ENCODE measurements around the gene PALLD.

The PALLD gene

GRCh38 chr4:168528131-168528949, 31.5 kb downstream of the PALLD start:
- DNase-seq, result no peak

DNA sequence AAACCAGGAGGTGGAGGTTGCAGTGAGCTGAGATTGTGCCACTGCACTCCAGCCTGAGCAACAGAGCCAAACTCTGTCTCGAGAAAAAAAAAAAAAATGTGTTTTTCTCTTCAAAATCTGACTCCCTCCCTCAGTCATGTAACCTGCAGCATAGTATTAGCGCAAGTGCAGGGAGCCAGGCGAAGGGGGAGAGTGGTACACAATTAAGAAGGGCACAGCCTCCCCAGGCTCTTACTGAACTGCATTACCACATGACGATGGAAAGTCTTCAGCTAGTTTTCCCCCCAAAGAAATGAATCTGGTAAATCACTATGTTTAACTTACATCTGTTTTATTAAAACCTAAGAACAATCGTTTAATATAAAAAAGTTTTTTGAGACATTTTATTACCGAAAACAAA, 32.4 kb downstream of the PALLD start:
- no peak for DNase-seq

DNA sequence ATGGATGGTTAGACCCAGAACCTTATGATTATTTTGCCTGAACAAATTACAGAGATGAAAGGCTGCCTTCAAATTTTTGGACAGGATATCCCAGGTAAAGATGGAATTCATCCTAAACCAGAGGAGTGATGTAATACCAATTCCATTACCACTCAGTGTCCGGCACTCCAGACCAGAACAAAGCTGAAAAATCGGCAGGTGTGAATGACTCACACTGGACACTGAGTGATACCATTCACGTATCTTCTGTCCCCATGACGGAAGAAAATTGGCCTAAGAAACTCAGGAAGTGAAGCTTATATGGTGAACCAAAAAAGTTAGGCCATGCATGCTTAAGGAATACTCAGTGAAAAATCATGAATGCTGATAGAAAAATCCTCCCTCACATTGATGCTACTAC, 34.5 kb downstream of the PALLD start:
- no peak for DNase-seq

GRCh38 chr4:168534535-168534934, 37.7 kb downstream of the PALLD start:
- DNase-seq, result no peak

DNA sequence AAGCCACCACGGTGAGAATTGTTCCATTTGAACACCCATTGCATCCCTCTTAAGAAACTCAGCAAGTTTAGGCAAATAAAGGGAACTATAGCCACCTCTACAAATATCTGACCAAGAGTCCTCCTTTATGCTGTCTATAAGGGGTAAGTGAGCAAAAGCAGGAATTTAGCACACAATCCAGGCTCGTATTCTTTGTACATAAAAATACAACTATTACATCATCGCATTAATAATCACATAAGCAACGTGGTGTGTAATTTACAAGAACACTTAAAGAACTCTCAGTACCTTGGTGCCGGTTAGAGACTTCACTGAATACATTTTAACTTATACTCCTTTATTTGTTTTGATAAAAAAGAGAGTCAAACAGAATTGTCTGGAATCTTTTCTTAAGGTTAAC, 38.8 kb downstream of the PALLD start:
- DNase-seq, result no peak

DNA sequence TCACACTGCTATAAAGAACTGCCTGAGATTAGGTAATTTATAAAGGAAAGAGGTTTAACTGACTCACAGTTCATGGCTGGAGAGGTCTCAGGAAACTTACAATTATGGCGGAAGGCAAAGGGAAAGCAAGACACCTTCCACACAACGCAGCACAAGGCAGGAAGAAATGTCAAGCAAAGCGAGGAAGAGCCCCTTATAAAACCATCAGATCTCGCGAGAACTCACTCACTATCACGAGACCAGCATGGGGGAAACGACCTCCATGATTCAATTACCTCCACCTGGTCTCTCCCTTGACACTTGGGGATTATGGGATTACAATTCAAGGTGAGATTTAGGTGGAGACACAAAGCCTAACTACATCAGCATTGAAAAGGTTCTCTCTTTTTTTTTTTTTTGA, 39.6 kb downstream of the PALLD start:
- DNase-seq, result no peak

DNA sequence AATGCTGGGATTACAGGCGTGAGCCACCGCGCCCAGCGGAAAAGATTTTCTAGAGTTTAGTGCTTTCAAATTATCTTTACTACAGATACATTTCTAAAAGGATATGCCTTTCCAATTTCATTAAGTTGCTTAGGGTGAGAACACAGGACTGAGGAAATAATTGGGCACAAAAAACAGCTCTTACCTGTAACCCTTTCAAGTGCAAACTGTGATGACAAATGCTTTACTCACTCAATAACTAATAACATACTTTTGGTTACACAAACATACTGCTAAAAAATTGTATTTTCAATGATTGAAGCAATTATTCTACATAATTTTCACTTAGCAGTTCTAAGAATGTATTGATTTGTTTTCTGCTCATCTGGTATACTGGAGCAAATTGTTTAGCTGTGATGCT, 40.2 kb downstream of the PALLD start:
- no peak for DNase-seq

GRCh38 chr4:168537571-168537970, 40.7 kb downstream of the PALLD start:
- no peak for DNase-seq

GRCh38 chr4:168538632-168539031, 41.8 kb downstream of the PALLD start:
- DNase-seq, result no peak

- DNase-seq, result no peak
These were observed 43.2 kb downstream of the PALLD start for GRCh38 chr4:168540086-168540485.

GRCh38 chr4:168540503-168541265, 43.8 kb downstream of the PALLD start:
- DNase-seq, result no peak

DNA sequence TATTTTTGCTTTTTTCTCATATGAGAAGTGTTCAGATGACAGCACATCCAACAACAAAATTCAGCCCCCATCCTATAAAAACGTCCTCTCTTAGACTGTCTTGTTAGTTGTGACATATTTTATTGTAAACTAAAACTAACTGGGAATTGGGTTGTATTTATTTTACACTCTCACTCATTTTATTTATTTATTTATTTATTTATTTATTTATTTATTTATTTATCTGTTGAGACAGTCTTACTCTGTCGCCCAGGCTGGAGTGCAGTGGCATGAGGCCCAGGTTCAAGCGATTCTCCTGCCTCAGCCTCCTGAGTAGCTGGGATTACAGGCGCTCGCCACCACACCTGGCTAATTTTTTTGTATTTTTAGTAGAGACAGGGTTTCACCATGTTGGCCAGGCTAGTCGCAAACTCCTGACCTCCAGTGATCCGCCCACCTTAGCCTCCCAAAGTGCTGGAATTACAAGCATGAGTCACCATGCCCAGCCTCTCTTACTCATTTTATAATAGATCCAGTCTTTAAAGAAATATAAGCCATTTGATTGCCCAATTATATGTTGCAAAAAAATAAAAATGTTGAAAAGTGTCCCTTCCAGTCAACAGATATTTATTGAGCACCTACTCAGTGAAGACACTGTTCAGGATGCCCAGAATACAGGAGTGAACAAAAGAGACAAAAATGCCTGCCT, 44.6 kb downstream of the PALLD start:
- no peak for DNase-seq

- no peak for DNase-seq
These were observed 52.3 kb downstream of the PALLD start for GRCh38 chr4:168549143-168549542.

DNA sequence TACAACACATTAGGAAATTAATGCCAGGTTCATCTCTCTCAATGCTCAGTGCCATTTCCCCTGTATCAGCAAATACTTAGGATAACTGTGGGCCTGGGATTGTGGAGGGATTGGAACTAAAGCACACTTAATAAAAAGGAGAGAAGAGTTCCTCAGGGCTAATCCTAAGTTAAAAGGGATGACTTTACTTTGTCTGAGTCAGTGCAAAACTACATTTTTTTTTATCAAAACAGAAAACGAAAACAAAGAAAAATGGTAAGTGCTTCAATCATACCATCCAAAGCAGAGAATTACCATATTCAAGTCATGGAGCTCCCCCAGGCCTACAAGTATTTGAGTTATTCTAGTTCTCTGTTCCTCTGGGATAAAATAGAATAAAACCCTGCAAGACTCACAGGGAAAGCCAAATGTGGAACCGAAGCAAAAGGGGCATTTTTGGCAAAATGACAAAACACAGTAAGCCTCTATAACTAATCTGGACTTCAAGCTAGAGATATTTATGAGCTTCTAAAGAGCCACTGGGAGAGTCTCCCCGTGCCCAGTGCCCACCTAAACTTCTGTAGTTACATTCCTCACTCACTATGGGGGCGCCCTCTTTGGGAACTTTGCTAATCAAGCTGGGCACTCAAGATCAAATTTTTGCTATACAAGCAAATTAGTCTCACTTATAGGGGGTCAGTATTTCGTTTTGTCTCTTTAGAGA, 53.4 kb downstream of the PALLD start:
- no peak for DNase-seq

DNA sequence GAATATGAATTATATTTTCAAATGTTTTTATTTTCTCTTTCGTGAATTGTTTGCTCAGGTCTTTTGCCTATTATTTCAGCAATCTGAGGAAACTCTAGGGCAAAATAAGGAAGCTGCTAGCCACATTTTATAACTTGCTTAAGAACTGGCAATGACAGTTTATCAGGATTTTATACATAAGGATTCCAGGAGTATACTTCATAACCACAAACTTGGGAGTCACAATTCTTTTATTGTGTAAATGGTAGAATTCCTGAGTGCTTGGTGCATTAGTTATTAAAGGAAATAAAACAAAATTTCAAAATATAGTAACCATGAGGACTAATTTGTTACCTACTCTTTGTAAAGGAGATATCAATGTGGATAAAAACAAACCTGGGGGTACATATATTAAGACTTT, 54.4 kb downstream of the PALLD start:
- DNase-seq, result no peak

DNA sequence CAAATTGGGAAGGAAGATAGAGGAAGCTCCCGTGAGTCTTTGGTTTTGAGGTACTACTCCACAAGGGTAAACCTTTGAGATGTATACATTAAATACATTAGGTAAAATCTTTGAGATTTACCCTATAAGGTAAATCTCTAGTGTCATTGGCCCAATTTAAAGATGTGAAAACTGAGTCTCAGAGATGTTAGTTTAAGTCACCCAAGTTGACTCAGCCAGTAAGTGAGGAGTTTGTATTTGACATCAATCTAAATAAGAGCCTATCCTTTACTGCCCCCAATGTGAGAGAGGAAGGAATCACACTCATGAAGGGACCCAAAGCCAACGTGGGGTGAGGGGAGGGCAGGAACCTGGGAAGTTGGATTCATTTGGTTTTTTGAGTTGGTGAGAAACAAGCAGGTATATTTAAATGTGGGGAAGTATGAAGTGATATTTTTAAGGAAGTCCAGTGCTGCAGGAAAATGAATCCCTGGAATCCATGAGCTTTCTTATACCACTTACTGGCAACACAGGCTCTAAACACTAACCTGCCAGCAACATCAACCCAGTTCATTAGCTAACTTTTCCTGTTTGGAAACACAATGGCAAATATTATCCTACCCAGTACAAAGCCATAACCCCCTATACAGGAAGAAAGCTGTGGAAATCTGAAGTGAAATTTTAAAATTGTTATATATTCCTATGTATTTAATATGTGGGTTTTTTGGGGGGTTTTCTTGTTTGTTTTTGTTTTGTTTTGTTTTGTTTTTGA, 55.3 kb downstream of the PALLD start:
- no peak for DNase-seq

GRCh38 chr4:168553714-168554370, 57.0 kb downstream of the PALLD start:
- no peak for DNase-seq

DNA sequence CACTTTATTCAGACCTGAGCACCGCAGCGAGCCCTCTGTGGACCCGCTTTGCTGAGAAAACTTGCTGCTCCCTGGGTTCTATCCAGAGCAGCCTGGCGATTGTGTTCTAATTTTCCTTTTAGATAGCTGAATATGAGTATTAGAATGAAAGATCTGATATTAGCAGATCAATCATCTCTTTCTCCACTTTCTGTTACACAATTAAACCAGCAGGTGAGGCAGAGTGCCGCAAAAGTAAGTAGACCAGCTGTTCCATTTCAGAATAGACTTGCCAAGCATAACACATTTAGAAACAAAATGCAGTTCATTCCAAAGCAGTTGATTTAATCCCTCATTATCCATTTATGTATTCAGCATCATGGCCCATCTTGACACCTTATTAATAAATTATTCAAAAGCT, 58.6 kb downstream of the PALLD start:
- no peak for DNase-seq

DNA sequence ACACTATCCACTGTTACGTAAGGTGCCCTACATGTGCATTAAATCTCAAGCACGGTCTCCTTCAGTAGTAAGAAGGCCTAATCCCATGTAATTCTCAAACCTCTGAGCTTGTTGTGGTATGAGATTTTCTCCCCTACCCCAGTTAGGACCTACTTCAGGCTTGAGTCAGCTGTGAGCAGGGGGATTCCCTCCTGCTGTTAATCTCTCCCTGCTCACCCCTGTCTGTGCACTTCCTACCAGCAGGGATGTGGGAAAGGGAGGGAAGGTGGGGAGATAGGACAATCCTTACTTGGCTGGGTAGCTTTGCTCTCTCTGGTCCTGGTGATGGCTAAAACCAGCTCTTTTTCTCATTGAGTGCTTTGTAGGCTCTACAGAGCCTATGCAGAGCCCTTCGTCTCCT, 60.8 kb downstream of the PALLD start:
- DNase-seq, result no peak

GRCh38 chr4:168558599-168558998, 61.7 kb downstream of the PALLD start:
- no peak for DNase-seq
